Muscle layer of duodenum (tissue), 2 donors: ENCODE results near the gene CD6.

Experiments
- H3K27ac ChIP-seq: one replicate; pipeline ENCODE4 v1.7.0; 2013; ENCODE audit warnings: mild to moderate bottlenecking, low read length
- H3K27me3 ChIP-seq: one replicate; pipeline ENCODE4 v1.7.0; 2013; ENCODE audit warnings: low read depth, mild to moderate bottlenecking, control low read depth, low read length
- H3K36me3 ChIP-seq, 2 donors: one replicate each; pipeline ENCODE4 v1.7.0; 2013; ENCODE audit warnings: low read length in 2 of 2, control low read depth in 1 of 2, mild to moderate bottlenecking in 1 of 2; ENCODE audit not compliant: insufficient read depth in 2 of 2, control insufficient read depth in 1 of 2
- H3K4me1 ChIP-seq, 2 donors: one replicate each; pipeline ENCODE4 v1.7.0; 2013; ENCODE audit warnings: low read length in 2 of 2, mild to moderate bottlenecking in 2 of 2, control low read depth in 1 of 2, moderate library complexity in 1 of 2; ENCODE audit not compliant: insufficient read depth in 2 of 2, control insufficient read depth in 1 of 2
- H3K4me3 ChIP-seq, 2 donors: one replicate each; pipeline ENCODE4 v1.7.0; 2013; ENCODE audit warnings: low read length in 2 of 2, low read depth in 1 of 2, mild to moderate bottlenecking in 1 of 2
- H3K9me3 ChIP-seq, 2 donors: one replicate each; pipeline ENCODE4 v1.7.0; 2013; ENCODE audit warnings: low read length in 2 of 2, control low read depth in 1 of 2, mild to moderate bottlenecking in 1 of 2; ENCODE audit not compliant: control insufficient read depth in 1 of 2
- donor health status: healthy.

CD6 gene

GRCh38 chr11:60946601-60947264 lies 24.7 kb upstream of the CD6 start:
- H3K27ac ChIP-seq: no peak overlapping the region
- H3K9me3 ChIP-seq: no peaks in the 10 kb centered on the region
- peaks cover 0 to 19% of the 10 kb centered on the region in 2 donors for H3K4me1 ChIP-seq
- no peaks in the 10 kb centered on the region for H3K27me3 ChIP-seq
- H3K36me3 ChIP-seq: peaks cover 11 to 36% of the 10 kb centered on the region in 2 donors
- no peak overlapping the region for H3K4me3 ChIP-seq

- no peak overlapping the region for H3K4me3 ChIP-seq
- no peaks in the 10 kb centered on the region for H3K9me3 ChIP-seq
- H3K36me3 ChIP-seq: peaks cover 1 to 26% of the 10 kb centered on the region in 2 donors
- no peak overlapping the region for H3K27ac ChIP-seq
- H3K4me1 ChIP-seq: peaks cover 0 to 19% of the 10 kb centered on the region in 2 donors
- H3K27me3 ChIP-seq: no peaks in the 10 kb centered on the region
These were observed 23.8 kb upstream of the CD6 start for GRCh38 chr11:60947700-60948099.

GRCh38 chr11:60948250-60948649 lies 23.2 kb upstream of the CD6 start:
- Histone ChIP-seq H3K4me3 (no peak overlapping the region), H3K9me3 (no peaks in the 10 kb centered on the region), H3K27ac (no peak overlapping the region), H3K36me3 (peaks cover 0 to 20% of the 10 kb centered on the region in 2 donors), H3K4me1 (peaks cover 0 to 19% of the 10 kb centered on the region in 2 donors), H3K27me3 (no peaks in the 10 kb centered on the region)

GRCh38 chr11:60950024-60950423 lies 21.5 kb upstream of the CD6 start:
- H3K27ac ChIP-seq: no peak overlapping the region
- no peaks in the 10 kb centered on the region for H3K27me3 ChIP-seq
- H3K36me3 ChIP-seq: peaks cover 0 to 12% of the 10 kb centered on the region in 2 donors
- H3K9me3 ChIP-seq: no peaks in the 10 kb centered on the region
- H3K4me1 ChIP-seq: peaks cover 0 to 19% of the 10 kb centered on the region in 2 donors
- H3K4me3 ChIP-seq: peak overlapping the region; percentile 44 to 61

- Histone ChIP-seq H3K4me1 (peaks cover 0 to 13% of the 10 kb centered on the region in 2 donors), H3K27ac (peak overlapping the region; percentile 93)
These were observed 20.4 kb upstream of the CD6 start for GRCh38 chr11:60950933-60951605.

GRCh38 chr11:60951606-60951903 lies 19.9 kb upstream of the CD6 start:
- Histone ChIP-seq H3K36me3 (peaks cover 0 to 3% of the 10 kb centered on the region in 2 donors), H3K4me1 (peaks cover 0 to 13% of the 10 kb centered on the region in 2 donors), H3K27me3 (no peaks in the 10 kb centered on the region), H3K4me3 (peak overlapping the region; percentile 61 to 88), H3K27ac (peak overlapping the region; percentile 93), H3K9me3 (no peaks in the 10 kb centered on the region)

More at GRCh38 chr11:60950933-60951605, 20.4 kb upstream of the CD6 start:
- peak overlapping the region; percentile 61 to 88 for H3K4me3 ChIP-seq
- H3K36me3 ChIP-seq: peaks cover 0 to 8% of the 10 kb centered on the region in 2 donors
- H3K9me3 ChIP-seq: no peaks in the 10 kb centered on the region
- H3K27me3 ChIP-seq: no peaks in the 10 kb centered on the region

- no peaks in the 10 kb centered on the region for H3K9me3 ChIP-seq
- no peaks in the 10 kb centered on the region for H3K27me3 ChIP-seq
- no peaks in the 10 kb centered on the region for H3K36me3 ChIP-seq
- H3K27ac ChIP-seq: peak within 1 kb of the TSS; percentile 93
- H3K4me1 ChIP-seq: peaks cover 0 to 13% of the 10 kb centered on the region in 2 donors
- peak within 1 kb of the TSS; percentile 61 to 88 for H3K4me3 ChIP-seq
These were observed 19.4 kb upstream of the CD6 start, which contains the start of gene SLC15A3 for GRCh38 chr11:60951904-60952741. TSS of gene SLC15A3 (minus strand) at chr11:60952176. CDS start at chr11:60951551, 625 bp downstream.

GRCh38 chr11:60952742-60953170 lies 18.7 kb upstream of the CD6 start:
- Histone ChIP-seq H3K4me3 (peak overlapping the region; percentile 61 to 88), H3K36me3 (no peaks in the 10 kb centered on the region), H3K9me3 (no peaks in the 10 kb centered on the region), H3K27ac (peak overlapping the region; percentile 93), H3K27me3 (no peaks in the 10 kb centered on the region), H3K4me1 (peaks cover 0 to 11% of the 10 kb centered on the region in 2 donors)

GRCh38 chr11:60953781-60954180 lies 17.7 kb upstream of the CD6 start:
- Histone ChIP-seq H3K9me3 (no peaks in the 10 kb centered on the region), H3K27ac (no peak overlapping the region), H3K27me3 (no peaks in the 10 kb centered on the region), H3K36me3 (no peaks in the 10 kb centered on the region), H3K4me1 (peaks cover 0 to 7% of the 10 kb centered on the region in 2 donors), H3K4me3 (no peak overlapping the region)

- Histone ChIP-seq H3K36me3 (no peaks in the 10 kb centered on the region), H3K4me1 (peaks cover 0 to 7% of the 10 kb centered on the region in 2 donors), H3K9me3 (no peaks in the 10 kb centered on the region), H3K27ac (no peak overlapping the region), H3K4me3 (no peak overlapping the region), H3K27me3 (no peaks in the 10 kb centered on the region)
These were observed 17.1 kb upstream of the CD6 start for GRCh38 chr11:60954421-60954820.

GRCh38 chr11:60955571-60955970 lies 15.9 kb upstream of the CD6 start:
- Histone ChIP-seq H3K36me3 (no peaks in the 10 kb centered on the region), H3K4me3 (no peak overlapping the region), H3K9me3 (no peaks in the 10 kb centered on the region), H3K4me1 (peaks cover 0 to 7% of the 10 kb centered on the region in 2 donors), H3K27ac (no peak overlapping the region), H3K27me3 (no peaks in the 10 kb centered on the region)
